HUDEP-2 (cell line): ENCODE measurements around the gene AGMO.
"Not testable (repeated sequence)": the region's sequence is repeated elsewhere in the genome, so short reads cannot be mapped to it uniquely, and the experiment has no call there.

Experiments
- DNase-seq, 76 experiments: peaks; one replicate each; lab custom pipeline; 2025; ENCODE audit not compliant: unreplicated experiment in 76 of 76; lab: John Stamatoyannopoulos, UW

AGMO gene

DNA sequence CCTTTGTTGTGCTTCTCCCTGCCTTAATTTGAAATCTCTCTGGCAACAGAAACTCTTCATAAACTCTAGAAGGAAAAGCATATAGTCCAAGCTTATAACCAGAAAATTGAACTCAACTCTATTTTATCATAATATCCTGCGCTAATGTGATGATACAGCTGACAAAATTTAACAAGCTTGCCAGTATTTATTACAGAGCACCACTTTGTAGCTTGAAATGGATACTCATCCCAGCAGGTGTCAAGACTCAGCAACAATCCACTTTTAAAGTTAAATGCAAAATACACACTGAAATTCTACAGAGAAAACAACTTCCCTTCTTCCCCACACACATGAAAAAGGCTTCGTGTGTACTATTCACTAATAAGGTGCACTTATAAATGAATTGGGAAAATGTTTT lies 228.9 kb downstream of the AGMO start:
- DNase-seq, result no peak

DNA sequence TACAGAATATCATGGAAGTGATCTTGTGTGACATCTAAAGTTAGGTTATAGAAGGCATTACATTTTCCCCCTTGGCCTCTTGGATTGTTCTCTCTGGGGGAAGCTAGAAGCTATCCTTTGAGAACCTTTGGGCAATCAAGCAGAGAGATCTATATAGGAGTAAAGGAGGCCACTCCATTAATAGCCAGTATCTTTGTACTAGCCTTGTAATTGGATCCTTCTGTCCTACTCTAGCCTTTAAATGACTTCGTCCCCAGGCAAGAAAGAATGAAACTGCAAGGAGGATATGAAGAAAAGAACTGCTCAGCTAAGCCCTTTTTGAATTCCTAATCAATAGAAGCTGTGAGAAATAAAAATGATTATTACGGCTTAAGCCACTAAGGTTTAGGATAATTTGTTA lies 230.9 kb downstream of the AGMO start:
- DNase-seq, result no peak

DNA sequence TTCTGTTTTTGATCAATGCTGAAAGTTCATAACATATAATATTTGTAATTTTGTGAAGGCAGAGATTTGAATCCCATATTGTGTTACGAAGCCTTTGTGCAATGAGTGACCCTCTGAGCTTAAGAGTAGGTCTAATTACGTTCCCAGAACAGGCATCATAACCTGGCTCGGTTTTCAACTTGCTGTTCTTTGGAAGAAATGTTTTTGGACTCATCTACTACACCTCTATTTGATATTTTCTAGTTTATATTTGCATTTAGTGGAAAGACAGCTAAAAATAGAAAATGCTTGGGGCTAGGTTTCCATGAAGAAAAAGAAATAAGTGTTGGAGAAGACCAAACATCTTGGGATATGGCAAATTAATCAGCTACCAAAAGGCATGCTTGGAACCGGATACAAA lies 234.8 kb downstream of the AGMO start:
- DNase-seq, result no peak

DNA sequence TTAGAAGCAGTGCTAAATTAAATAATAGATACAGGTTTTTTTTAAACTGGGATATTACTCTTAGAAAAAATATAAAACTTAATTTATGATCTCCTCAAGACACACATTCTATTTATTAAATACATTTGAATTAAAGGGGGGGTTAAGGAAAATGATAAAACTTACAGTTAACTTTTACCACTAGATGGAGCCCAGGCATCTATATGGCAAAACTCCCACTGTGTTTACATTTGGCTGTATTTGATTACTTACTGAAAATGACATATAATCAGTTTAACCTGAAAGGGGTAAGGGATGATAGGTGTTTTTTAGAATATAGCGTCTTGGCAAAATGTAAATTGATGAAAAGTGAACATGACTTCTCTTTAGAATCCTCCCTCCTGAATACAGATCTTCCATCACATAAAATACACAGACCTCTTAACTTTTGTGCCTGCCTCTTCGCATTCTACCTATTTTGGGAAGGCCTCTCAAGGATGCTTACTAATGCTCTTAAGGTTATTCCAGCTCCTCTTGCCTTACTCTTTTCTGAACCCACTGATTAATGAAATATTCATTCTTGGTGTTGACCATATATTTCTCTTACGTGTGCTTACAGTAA lies 235.7 kb downstream of the AGMO start:
- peak in 2 of 76 experiments; percentile 1 to 8 for DNase-seq

DNA sequence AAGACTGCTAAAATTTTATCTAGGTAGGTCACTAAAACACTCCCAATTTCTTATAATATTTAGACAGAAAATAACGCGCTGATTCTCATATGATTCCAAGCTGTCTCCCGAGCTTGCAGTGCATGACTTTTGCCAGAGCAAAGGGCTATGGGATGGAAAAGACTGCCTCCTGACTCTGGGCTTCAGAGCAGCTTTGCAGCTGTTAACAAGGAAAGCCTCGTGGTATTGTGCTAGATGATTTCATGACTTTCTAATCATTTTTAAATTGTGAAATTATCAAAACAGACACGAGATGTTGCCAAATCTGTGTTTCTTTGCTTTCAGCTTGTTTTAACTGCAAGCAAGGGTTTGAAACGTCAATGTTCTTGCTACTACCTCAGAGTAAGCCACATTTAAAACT lies 238.3 kb downstream of the AGMO start:
- DNase-seq, result no peak

DNA sequence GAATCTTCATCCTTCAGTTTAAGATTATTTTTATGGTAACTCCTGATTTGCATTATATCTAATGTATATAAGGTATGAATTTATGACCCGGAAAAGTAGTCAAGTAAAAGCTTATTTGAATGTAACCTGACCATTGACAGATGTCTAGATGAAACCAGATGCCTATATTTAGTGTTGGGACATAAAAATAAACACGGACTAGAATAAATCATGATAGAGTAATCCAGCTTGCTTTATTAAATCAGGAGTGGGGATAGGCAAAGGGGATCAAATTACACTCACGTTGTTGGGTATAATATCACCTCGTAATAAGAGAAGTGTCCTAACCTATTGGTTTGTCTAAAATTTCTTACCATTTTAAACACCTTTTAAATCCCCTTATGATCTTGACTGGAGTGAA lies 244.6 kb downstream of the AGMO start:
- no peak for DNase-seq

DNA sequence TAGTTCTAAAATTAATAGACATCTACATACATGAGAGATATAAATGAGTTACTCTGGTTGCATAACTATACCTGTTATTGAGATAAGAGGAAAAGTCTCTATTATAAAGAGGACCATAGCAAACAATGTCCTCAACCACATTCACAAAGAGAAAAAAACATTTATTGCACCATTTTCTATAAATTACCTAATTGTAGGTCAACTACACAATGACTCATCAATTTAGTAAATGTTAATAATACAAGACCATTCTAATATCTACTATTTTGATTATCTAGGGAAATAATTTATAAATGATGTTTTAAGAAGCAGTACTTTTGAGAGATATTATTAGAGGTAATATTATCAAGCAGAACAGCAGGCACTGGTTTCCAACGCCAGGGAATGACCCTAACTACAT lies 246.1 kb downstream of the AGMO start:
- no peak for DNase-seq

DNA sequence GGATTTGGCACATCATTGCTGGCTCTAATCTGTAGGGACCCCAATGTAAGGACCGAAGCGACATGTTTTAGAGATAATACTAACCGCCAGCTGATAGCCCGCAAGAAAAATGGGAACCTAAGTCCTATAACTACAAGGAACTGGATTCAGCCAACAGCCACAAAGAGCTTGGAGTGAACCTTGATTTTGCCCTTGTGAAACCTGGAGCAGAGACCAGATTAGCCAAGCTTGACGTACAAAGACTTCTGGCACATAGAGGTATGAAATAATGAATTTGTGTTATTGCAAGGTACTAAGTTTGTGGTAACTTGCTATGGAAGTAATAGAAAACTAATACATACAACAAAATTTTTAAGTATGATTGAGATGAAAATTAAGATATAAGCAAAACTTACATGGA lies 246.9 kb downstream of the AGMO start:
- no peak for DNase-seq

DNA sequence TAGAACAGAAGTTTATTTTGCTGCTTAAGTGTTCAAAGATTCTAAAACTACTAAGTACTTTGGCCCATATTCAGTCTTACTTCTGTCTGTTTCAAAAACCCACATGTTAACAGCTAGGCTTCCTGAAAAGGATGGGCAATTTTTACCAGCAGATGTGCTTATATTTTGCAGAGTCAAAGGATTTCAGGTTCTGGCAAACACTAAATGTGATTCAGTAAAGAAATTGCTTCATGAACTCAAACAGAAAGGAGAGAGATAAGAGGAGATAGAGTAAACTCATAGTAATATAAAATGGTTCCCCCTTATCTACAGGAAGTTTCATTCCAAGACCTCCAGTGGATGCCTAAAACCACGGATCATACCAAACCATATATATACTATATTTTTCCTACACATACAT lies 248.5 kb downstream of the AGMO start:
- no peak for DNase-seq

DNA sequence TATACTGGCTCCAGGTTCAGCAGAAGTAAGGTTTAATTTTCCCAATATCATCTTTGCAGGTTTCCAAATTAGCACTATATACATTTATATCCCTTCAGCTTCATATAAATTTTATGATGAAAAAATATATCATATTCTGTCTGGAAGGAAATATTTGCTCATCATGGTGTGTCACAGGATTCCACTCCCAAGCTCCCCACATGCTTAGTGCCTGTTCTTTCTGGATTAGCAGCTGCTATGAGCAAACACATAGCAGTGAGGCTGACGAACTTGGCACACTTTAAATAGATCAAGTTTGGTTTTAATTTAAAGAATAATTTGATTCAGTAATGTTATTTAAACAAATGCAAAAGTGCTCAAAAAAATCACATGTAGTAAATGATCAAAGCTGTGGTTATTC lies 251.9 kb downstream of the AGMO start:
- no peak for DNase-seq

DNA sequence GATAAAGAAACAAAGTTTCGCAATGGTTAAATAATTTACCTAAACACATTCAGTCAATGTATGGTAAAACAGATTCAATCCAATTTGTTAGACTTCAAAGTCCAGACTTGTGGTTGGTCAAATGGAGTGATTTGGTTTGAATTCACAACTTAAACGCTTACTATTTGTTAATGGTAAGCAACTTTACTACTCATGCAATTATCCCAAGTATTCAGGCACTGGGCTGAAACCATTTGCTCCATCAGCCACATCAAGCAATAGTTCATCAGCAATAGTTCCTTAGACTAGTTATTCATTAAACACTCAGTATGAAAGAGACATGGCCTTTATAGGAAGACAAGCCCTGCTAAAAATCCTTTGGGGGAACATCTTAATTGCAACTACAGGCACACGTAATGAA lies 253.0 kb downstream of the AGMO start:
- DNase-seq, result no peak

DNA sequence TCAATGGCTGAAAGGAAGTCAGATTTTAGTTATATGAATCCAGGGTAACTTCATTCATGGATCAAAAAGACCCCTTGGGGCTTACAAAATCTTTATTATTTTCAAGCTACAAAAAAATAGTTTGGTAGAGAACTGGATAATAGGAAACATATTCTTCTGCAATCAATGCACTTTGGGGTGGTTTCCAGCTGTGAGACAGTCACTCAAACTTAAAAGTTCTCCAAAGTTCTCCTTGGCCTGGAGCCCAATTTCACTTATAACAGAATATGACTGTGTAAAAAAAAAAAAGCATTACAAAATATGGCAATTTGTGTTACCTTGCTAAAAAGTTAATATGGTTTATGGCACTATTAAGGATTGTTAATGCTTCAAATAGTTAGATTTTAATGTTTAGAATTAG lies 255.5 kb downstream of the AGMO start:
- DNase-seq, result no peak

DNA sequence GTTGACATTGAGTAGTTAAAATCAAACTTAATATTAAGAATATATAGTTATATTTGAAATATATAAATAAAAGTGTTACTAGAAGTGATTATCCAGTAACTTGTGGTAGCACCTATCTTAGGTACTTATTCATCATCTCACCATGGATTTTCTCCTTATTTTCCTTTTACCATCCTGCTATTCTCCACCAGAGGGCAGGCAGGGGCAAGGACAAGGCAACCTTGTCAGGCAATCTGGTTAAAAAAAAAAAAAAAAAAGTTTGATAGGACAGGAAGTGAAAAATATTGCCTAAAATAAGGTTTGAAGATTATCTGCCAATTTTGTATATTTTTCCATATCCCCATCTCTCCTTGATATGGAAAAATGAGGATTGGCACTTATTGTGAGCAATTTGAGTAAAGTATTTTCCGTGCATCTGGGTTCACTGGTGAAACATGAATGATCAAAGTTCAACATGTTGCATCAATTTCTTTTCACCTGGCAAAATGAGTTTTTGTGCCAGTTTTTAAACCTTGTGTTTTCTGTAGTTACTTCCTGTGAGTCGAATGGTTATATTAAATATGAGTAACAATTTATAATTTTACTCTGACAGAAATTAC lies 256.7 kb downstream of the AGMO start:
- DNase-seq, result peak in 37 of 76 experiments; percentile 0 to 59 (median 11)

DNA sequence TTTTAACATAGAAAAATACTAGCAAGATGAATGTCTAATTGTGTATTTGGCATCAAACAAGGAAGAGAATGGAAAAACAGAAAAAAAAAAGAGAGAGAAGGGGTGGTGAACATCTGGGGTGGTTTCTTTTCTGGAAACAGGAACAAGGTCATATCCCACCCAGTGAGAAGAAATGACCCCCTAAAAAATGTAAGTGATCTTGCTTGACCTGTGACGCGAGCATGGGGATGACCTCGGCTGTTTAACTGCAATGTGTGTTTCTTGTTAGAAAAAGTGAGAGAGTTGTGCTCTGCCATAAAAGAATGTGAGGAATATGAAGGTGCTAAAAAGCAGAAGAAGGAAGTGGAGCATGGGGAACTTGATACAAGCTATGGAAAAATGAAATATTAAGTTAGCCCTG lies 258.5 kb downstream of the AGMO start:
- no peak for DNase-seq

DNA sequence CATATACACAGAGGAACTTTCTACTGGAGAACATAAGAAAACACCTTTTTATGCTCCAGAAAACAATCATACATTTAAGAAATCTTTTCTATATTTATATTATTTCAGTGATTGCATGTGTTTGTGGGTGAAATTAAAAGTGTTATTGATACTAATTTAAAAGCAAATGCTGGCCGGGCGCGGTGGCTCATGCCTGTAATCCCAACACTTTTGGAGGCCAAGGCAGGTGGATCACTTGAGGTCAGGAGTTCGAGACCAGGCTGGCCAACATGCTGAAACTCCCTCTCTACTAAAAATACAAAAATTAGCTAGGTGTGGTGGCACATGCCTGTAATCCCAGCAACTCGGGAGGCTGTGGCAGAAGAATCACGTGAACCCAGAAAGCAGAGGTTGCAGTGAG lies 260.8 kb downstream of the AGMO start:
- DNase-seq, result not testable (repeated sequence)

DNA sequence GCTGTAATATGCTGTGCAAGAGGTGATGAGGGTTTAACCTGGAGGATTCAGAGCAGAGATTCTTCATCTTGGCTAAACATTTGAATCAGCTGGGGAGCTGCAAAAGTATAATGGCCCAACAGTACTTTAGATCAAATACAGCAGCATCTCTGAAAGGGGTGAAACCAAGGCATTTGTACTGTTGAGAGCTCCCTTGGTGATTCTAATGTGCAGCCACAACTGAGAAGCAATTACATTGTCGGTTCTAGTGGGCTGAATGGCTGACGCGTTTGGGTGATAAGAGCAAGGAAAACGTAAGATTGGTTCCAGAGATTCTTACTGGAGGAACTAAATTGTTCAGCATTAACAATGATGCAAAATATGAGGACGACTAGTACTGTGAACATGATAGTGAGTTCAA lies 269.7 kb downstream of the AGMO start:
- no peak for DNase-seq

DNA sequence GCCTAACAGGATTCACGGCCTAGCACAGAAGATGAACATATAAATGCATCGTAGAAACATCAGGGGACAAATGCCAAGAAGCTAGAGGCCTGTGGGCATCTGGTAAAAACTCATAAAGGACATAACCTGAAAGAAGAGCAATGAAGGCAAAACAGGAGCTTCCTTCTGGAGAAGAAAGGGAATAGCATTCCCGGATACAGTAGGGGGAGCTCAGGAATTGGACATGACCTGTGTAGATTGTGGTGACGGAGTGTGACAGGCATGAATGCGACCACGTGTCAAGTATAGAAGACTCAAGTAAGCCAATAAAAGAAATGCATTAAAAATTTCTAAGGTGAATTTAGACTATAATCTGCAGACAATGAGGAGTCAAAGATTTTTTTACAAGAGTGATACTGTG lies 270.1 kb downstream of the AGMO start:
- DNase-seq, result no peak

DNA sequence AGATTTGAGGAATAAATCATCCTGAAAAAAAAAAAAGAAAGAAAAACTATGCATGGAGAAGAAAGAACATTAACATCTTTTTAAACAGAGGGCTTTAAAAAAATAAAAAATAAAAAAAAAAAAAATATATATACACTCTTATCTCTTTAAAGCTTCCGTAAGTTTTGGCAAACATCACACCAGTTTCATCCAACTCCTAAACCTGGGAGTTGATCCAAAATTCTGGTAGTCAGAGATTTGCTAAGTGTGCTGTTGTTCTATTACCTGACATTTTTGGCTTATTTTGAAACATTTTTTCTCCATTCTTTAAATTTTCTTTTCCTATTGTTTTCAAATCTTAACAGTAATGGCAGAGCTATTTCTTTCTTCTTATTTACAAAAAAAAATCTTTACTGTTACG lies 273.1 kb downstream of the AGMO start:
- DNase-seq, result peak in 1 of 76 experiments; percentile 2

DNA sequence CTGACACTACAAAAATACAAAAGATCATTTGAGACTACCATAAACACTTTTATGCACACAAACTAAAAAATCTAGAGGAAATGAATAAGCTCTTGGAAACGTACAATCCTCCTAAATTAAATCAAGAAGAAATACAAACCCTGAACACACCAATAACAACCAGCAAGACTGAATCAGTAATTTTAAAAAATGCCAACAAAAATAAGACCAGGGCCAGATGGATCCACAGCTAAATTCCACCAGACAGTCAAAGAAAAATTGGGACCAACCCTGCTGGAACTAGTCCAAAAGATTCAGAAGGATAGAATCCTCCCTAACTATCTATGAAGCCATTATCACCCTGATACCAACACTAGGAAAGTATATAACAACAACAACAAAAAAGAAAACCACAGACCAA lies 277.4 kb downstream of the AGMO start:
- DNase-seq, result no peak

DNA sequence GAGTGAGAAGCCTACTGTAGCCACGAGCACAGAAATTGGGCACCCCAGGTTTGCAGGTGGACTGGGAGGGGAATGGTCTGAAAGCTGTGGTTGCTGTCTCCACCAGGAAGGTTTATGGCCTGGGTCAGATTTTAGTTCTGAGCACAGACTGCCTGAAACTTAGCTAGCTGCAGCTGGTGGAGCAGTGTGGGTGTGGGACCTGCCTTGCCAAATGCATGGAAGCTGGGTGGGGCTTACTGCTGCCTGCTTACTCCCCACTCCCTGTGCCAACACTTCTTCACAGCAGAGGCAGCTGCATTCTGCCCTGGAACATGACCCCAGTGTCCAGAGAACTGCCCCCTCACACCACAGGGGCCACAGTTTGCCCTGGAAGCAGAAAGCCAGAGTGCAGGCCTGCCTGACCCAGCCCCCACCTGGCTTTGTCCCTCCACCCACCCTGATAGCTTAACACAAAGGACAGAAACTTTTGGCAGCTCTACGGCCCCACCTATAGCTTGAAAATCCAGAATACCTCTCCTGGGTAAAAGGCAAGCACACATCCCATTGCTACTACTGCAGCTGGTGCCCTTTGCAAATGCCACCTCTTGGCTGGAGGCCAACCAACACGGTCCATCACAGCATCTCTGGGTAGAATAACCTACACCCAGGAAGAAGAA lies 281.6 kb downstream of the AGMO start:
- no peak for DNase-seq

DNA sequence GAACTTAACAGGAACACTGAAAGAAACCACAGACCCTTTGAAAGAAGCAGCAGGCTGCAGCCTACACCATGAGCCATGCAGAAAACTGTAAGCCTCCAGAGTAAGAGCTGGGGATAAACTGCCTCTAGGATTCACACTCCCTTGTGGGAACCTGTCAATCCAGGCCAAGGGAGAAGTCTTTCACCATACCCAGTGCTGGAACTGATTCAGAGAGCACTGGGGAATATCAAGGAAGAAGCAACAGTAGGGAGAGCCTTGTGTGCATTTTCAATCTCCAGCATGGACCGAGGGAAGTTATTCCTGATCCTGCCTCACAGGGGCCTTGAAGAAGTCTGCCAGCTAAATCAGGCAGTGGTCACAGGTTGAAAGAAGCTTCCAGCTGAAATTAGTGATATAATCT lies 282.2 kb downstream of the AGMO start:
- no peak for DNase-seq

DNA sequence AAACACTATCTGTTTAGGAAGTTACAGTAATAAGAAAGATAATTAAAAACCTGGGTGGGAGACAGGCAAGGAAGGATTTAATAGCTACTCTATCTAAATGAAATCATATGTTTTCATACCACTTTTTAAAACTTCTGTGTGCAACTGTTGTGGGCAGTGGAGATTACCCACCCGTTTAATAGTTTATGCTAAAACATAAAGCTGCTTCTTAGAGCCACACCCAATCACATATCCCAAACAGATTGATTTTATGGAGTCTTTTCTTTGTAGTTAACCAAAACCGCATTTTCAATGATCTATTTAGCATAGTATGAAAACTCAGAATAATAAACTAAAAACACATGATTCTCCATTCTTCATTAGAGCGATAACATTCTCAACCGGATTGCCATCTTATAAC lies 304.1 kb downstream of the AGMO start:
- no peak for DNase-seq

DNA sequence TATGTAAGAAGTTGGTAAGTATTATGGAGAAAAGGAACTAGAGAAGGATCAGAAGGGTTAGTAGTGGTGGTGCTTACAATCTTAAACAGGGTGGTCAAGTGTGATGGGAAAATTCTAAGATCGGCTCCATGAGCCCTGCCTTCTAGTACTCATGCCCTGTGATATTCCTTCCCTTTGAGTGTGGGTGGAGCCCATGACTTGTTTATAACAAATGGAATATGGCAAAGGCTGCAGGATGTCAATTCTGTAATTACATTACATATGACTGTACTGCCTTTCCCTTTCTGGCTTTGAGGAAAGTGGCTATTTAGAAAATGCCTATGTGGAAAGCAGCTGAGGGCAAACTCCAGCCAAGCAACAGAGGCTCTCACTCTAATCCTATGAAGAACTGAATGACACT lies 309.6 kb downstream of the AGMO start:
- DNase-seq, result no peak
